ENCODE data around the gene CD7. TPM values are rescaled to one million over a fixed set of nuclear protein-coding genes. Genes with fewer than 3 reads are reported as not detected.

CD7 gene
- total RNA-seq, 4 donors from 2014 or later, result 0.29 to 4.4 (median 1.6) TPM

DNA sequence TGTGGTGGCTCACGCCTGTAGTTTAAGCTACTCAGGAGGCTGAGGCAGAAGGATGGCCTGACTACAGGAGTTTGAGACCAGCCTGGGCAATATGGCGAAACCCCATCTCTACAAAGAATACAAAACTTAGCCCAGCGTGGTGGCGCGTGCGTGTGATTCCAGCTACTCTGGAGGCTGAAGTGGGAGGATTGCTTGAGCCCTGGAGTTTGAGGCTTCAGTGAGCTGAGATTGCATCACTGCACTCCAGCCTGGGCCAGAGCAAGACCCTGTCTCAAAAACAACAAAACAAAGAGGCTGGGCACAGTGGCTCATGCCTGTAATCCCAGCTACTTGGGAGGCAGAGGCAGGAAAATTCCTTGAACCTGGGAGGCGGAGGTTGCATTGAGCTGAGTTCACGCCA is 36.9 kb downstream of the CD7 start:
- Histone ChIP-seq H3K9me3 (no peaks in the 10 kb centered on the region), H3K4me1 (peaks cover 23% of the 10 kb centered on the region), H3K4me3 (no peak overlapping the region), H3K36me3 (no peaks in the 10 kb centered on the region), H3K27ac (no peak overlapping the region), H3K27me3 (no peaks in the 10 kb centered on the region)
- DNase-seq (ENCODE audit: low spot score in 2 of 2), result no peak
- TF ChIP-seq, protein P1, sequence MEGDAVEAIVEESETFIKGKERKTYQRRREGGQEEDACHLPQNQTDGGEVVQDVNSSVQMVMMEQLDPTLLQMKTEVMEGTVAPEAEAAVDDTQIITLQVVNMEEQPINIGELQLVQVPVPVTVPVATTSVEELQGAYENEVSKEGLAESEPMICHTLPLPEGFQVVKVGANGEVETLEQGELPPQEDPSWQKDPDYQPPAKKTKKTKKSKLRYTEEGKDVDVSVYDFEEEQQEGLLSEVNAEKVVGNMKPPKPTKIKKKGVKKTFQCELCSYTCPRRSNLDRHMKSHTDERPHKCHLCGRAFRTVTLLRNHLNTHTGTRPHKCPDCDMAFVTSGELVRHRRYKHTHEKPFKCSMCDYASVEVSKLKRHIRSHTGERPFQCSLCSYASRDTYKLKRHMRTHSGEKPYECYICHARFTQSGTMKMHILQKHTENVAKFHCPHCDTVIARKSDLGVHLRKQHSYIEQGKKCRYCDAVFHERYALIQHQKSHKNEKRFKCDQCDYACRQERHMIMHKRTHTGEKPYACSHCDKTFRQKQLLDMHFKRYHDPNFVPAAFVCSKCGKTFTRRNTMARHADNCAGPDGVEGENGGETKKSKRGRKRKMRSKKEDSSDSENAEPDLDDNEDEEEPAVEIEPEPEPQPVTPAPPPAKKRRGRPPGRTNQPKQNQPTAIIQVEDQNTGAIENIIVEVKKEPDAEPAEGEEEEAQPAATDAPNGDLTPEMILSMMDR (IDR thresholded peaks at IDR 0.05), result no peak
- TF ChIP-seq EP300 (IDR thresholded peaks at IDR 0.05) (no peak), POLR2AphosphoS5 (IDR thresholded peaks at IDR 0.05) (no peak), POLR2A (IDR thresholded peaks at IDR 0.05) (no peak)
- 92% methylated on average over 8 of the region's 8 CpGs for WGBS

DNA sequence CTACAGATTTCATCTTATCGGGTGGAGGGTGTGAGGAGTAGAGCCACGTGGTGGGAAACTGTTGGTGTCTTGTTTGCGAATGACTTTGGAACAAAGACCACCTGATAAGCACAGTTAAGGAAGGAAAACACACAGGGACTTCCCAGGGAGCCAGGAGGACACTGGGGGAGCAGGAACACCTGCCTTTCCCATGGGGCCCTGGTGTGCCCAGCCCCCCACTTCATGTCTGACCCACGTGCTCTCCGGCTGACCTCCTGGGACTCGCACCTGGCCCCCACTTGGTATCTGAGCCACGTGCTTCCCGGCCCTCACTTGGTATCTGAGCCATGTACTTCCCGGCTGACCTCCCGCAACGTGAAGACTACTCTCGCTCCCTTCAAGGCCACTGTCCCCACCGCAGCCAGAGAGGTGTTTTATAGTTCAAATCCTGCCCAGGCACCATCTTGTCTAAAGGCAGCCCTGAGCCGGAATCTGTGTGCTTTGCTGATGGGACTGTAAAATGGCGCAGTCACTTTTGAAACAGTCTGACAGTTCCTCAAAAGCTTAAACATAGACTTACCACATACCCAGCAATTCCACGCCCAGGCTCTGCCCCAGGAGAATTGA is 38.5 kb downstream of the CD7 start:
- no peak overlapping the region for H3K4me3 ChIP-seq
- no peak overlapping the region for H3K27ac ChIP-seq
- no peaks in the 10 kb centered on the region for H3K9me3 ChIP-seq
- no peak for DNase-seq (ENCODE audit: low spot score in 2 of 2)
- H3K4me1 ChIP-seq, result peaks cover 31% of the 10 kb centered on the region
- 90% methylated on average over 16 of the region's 16 CpGs for WGBS
- H3K27me3 ChIP-seq, result no peaks in the 10 kb centered on the region
- TF ChIP-seq POLR2AphosphoS5 (IDR thresholded peaks at IDR 0.05) (no peak), EP300 (IDR thresholded peaks at IDR 0.05) (no peak), POLR2A (IDR thresholded peaks at IDR 0.05) (no peak)
- TF ChIP-seq, protein P1 (IDR thresholded peaks at IDR 0.05), result no peak
- no peaks in the 10 kb centered on the region for H3K36me3 ChIP-seq

DNA sequence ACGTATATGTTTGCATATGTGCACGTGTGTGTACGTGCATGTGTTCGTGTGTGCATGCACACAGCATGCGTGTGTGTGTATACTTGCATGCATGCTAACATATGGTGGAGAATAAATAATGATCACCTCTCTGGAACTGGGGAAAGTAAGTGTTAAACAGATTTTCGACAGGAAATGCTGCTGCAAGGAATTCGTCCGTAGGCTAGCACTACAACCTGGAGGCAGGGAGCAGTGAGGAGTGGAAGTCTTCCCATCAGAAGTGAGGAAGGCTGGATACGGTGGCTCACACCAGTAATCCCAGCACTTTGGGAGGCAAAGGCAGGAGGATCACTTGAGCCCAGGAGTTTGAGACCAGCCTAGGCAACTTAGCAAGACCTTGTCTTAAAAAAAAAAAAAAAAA is 39.1 kb downstream of the CD7 start:
- no peaks in the 10 kb centered on the region for H3K36me3 ChIP-seq
- WGBS, result 76% methylated on average over 9 of the region's 9 CpGs
- no peaks in the 10 kb centered on the region for H3K9me3 ChIP-seq
- H3K4me1 ChIP-seq, result peaks cover 32% of the 10 kb centered on the region
- H3K27me3 ChIP-seq, result no peaks in the 10 kb centered on the region
- no peak for DNase-seq (ENCODE audit: low spot score in 2 of 2)
- H3K27ac ChIP-seq, result no peak overlapping the region
- TF ChIP-seq EP300 (IDR thresholded peaks at IDR 0.05) (no peak), POLR2AphosphoS5 (IDR thresholded peaks at IDR 0.05) (no peak), POLR2A (IDR thresholded peaks at IDR 0.05) (no peak)
- TF ChIP-seq, protein P1 (IDR thresholded peaks at IDR 0.05), result no peak
- no peak overlapping the region for H3K4me3 ChIP-seq

DNA sequence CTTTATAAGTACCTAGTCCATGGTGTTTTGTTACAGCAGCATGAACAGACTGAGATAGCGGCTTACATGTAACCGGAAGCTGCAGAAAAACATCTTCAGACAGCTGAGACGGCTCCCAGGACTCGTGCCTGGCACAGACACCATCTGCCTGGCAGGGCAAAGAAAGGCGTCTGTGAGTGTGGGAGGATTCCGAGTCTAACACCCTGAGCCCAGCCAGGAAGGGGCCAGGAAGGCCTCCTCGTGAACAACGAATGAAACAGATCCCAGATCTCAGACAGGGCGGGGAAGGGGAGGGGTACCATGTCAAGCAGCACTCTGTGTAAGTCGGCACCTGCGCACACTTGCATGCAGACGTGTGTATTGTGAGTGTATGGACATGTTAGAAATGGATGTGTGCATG is 39.6 kb downstream of the CD7 start:
- Histone ChIP-seq H3K9me3 (no peaks in the 10 kb centered on the region), H3K27me3 (no peaks in the 10 kb centered on the region), H3K4me1 (peaks cover 27% of the 10 kb centered on the region), H3K36me3 (no peaks in the 10 kb centered on the region), H3K27ac (no peak overlapping the region), H3K4me3 (no peak overlapping the region)
- TF ChIP-seq POLR2AphosphoS5 (IDR thresholded peaks at IDR 0.05) (no peak), EP300 (IDR thresholded peaks at IDR 0.05) (no peak), POLR2A (IDR thresholded peaks at IDR 0.05) (no peak)
- TF ChIP-seq, protein P1 (IDR thresholded peaks at IDR 0.05), result no peak
- WGBS, result 67% methylated on average over 12 of the region's 12 CpGs
- no peak for DNase-seq (ENCODE audit: low spot score in 2 of 2)

DNA sequence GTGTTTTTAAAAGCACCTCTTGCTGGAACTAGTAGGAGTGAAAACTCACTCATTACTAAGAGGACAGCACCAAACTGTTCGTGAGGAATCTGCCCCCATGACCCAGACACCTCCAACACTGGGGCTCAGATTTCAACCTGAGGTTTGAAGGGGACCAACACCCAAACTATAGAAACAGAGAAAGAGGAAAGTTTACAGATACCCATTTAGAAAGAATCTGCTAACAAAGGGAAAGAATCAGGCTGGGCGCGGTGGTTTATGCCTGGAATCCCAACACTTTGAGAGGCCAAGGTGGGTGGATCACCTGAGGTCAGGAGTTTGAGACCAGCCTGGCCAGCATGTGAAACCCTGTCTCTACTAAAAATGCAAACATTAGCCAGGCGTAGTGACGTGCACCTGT is 40.5 kb downstream of the CD7 start:
- 94% methylated on average over 5 of the region's 5 CpGs for WGBS
- H3K4me3 ChIP-seq, result no peak overlapping the region
- H3K27ac ChIP-seq, result no peak overlapping the region
- H3K27me3 ChIP-seq, result no peaks in the 10 kb centered on the region
- H3K36me3 ChIP-seq, result no peaks in the 10 kb centered on the region
- TF ChIP-seq POLR2A (IDR thresholded peaks at IDR 0.05), result no peak
- TF ChIP-seq, protein P1 (IDR thresholded peaks at IDR 0.05), result no peak
- TF ChIP-seq POLR2AphosphoS5 (IDR thresholded peaks at IDR 0.05), result no peak
- TF ChIP-seq EP300 (IDR thresholded peaks at IDR 0.05), result no peak
- no peaks in the 10 kb centered on the region for H3K9me3 ChIP-seq
- no peak for DNase-seq (ENCODE audit: low spot score in 2 of 2)
- H3K4me1 ChIP-seq, result peaks cover 24% of the 10 kb centered on the region
